Ovary (tissue), 9 donors: Measurements from ENCODE around the gene AIPL1. TPM values are rescaled to one million over a fixed set of nuclear protein-coding genes. Genes with fewer than 3 reads are reported as not detected.

Experiments
- DNase-seq, 5 donors: peaks; one replicate each; pipeline ENCODE4 v3.0.0-alpha.2; 2019 to 2020
- H3K27ac ChIP-seq, 2 donors: fragments of 200-600 bp; one replicate each; pipeline versions ENCODE4 v1.5.1 to v1.8.0; 2019 to 2022
- H3K27me3 ChIP-seq: fragments of 200-600 bp; one replicate; pipeline ENCODE4 v1.8.0; 2022
- H3K36me3 ChIP-seq: fragments of 200-600 bp; sonication (generic); one replicate; pipeline ENCODE4 v1.5.1; 2019
- H3K4me1 ChIP-seq: one replicate; pipeline ENCODE4 v1.8.1; 2013; ENCODE audit warnings: mild to moderate bottlenecking, moderate library complexity; ENCODE audit not compliant: insufficient read depth
- H3K4me3 ChIP-seq: fragments of 200-600 bp; sonication (generic); one replicate; pipeline ENCODE4 v1.5.1; 2017
- H3K9me3 ChIP-seq, 2 donors: fragments of 200-600 bp in 1 of 2; sonication (generic) in 1 of 2; one replicate each; pipeline versions ENCODE4 v1.5.1 to v1.8.1; 2013 to 2019; ENCODE audit warnings: mild to moderate bottlenecking in 1 of 2, moderate library complexity in 1 of 2
- CTCF ChIP-seq, 3 donors: fragments of 450-650 bp in 2 of 3; fragments of 200-600 bp in 1 of 3; IDR thresholded peaks; one replicate each; pipeline versions ENCODE4 v1.5.1 to v1.8.0; 2016 to 2022; ENCODE audit warnings: antibody characterized with exemption in 3 of 3, mild to moderate bottlenecking in 1 of 3
- EP300 ChIP-seq: sonication (generic); formaldehyde crosslinking; IDR thresholded peaks from one replicate; pipeline ENCODE4 v1.6.1; 2017; ENCODE audit warnings: antibody characterized with exemption
- POLR2A ChIP-seq: fragments of 450-650 bp; IDR thresholded peaks from one replicate; pipeline ENCODE4 v1.6.1; 2017; ENCODE audit warnings: antibody characterized with exemption, mild to moderate bottlenecking, moderate library complexity
- WGBS, 3 donors: extraction: QIAGEN DNeasy Blood & Tissue Kit in 1 of 3; methylation state at CpG; one replicate each; pipeline versions ENCODE4 v1.1.5 to v1.1.7; 2013 to 2017; 5-methylcytosine and 5-hydroxymethylcytosine counted together
- intact Hi-C, 4 donors: fragments of 100-400 bp; cut with DNase I; formaldehyde crosslinking; loops; one replicate each; pipeline versions ENCODE4 v1.11.0 to v1.15.1; 2022 to 2023
- polyA plus RNA-seq, 2 donors: library from polyadenylated mRNA; stranded (reverse); fragments of 200-250 nt in 1 of 2; fragments of 350-450 nt in 1 of 2; fragmentation: Illumina TruSeq in 1 of 2; extraction: RNeasy Lipid Tissue Mini Kit (QIAGEN cat#74804) in 1 of 2; gene quantifications; one replicate each; pipeline ENCODE4 v1.2.3, GENCODE V29; 2013 to 2014
- total RNA-seq, 7 donors: library from RNA; depleted of rRNA in 2 of 7; stranded (reverse); fragments of >200 nt in 2 of 7; fragmentation: NEBNext Ultra II Directional in 3 of 7; extraction: Animal tissue kit (Norgen Biotek cat#: 25700) in 3 of 7; gene quantifications; one replicate each; pipeline versions ENCODE4 v1.1.0 to v1.2.4, GENCODE V29; 2016 to 2023
- donor health status: DM: no; HTN: no; CAD: no; lungs with moderate emphysema.
- donor health status: DM: no; HTN: no; CAD: no.
- donor health status: Bipolar disorder and iron deficiency.
- donor health status: DM: yes; HTN: yes; CAD: no.
- donor health status: DM: no; HTN: no; CAD: no.
- donor health status: DM: yes; HTN: yes; CAD: no.

AIPL1 gene
- total and polyA plus RNA-seq, 9 donors: not detected

GRCh38 chr17:6461246-6461645 is 26.3 kb upstream of the AIPL1 start:
- 93 to 94% (median 94%) methylated on average over 14 of the region's 14 CpGs for WGBS, 3 donors
- no peak overlapping the region for H3K27ac ChIP-seq
- intact Hi-C loops: no loop called here
- TF ChIP-seq CTCF (IDR thresholded peaks at IDR 0.05) (no peak), EP300 (no peak), POLR2A (no peak)
- no peaks in the 10 kb centered on the region for H3K27me3 ChIP-seq
- H3K9me3 ChIP-seq: no peaks in the 10 kb centered on the region
- peak in 1 of 5 donors; percentile 33 for DNase-seq
- H3K36me3 ChIP-seq: no peaks in the 10 kb centered on the region
- H3K4me1 ChIP-seq: no peaks in the 10 kb centered on the region
- no peak overlapping the region for H3K4me3 ChIP-seq

- DNase-seq: no peak
- no peaks in the 10 kb centered on the region for H3K4me1 ChIP-seq
- WGBS, 3 donors: 87 to 91% (median 89%) methylated on average over 9 of the region's 9 CpGs
- TF ChIP-seq POLR2A (no peak), EP300 (no peak), CTCF (IDR thresholded peaks at IDR 0.05) (no peak)
- intact Hi-C loops: no loop called here
- no peaks in the 10 kb centered on the region for H3K27me3 ChIP-seq
- no peak overlapping the region for H3K4me3 ChIP-seq
- H3K9me3 ChIP-seq: no peaks in the 10 kb centered on the region
- no peaks in the 10 kb centered on the region for H3K36me3 ChIP-seq
- H3K27ac ChIP-seq: no peak overlapping the region
Observed at GRCh38 chr17:6460531-6461161, 25.7 kb upstream of the AIPL1 start.

GRCh38 chr17:6458460-6458950 is 23.6 kb upstream of the AIPL1 start:
- H3K27ac ChIP-seq: no peak overlapping the region
- no peaks in the 10 kb centered on the region for H3K27me3 ChIP-seq
- no peaks in the 10 kb centered on the region for H3K4me1 ChIP-seq
- peak in 1 of 5 donors; percentile 27 for DNase-seq
- 88 to 90% (median 88%) methylated on average over 14 of the region's 14 CpGs for WGBS, 3 donors
- no peaks in the 10 kb centered on the region for H3K36me3 ChIP-seq
- intact Hi-C loops: no loop called here
- no peaks in the 10 kb centered on the region for H3K9me3 ChIP-seq
- H3K4me3 ChIP-seq: no peak overlapping the region
- no peak for TF ChIP-seq EP300

- intact Hi-C loops: no loop called here
- Histone ChIP-seq H3K4me1 (no peaks in the 10 kb centered on the region), H3K9me3 (no peaks in the 10 kb centered on the region), H3K27me3 (no peaks in the 10 kb centered on the region), H3K27ac (no peak overlapping the region), H3K4me3 (no peak overlapping the region), H3K36me3 (no peaks in the 10 kb centered on the region)
- DNase-seq: peak in 1 of 5 donors; percentile 33
- 88 to 91% (median 90%) methylated on average over 10 of the region's 10 CpGs for WGBS, 3 donors
- TF ChIP-seq CTCF (IDR thresholded peaks at IDR 0.05) (no peak), POLR2A (no peak), EP300 (no peak)
Observed at GRCh38 chr17:6457688-6458459, 23.0 kb upstream of the AIPL1 start.
